ENCODE measurements around the gene HIVEP2. TPM values are rescaled to one million over a fixed set of nuclear protein-coding genes. Genes with fewer than 3 reads are reported as not detected.

Gene HIVEP2
- total and polyA plus RNA-seq, 9 donors: 8.4 to 58.9 (median 32.1) TPM

GRCh38 chr6:142860498-142860897, 84.5 kb downstream of the HIVEP2 start:
- no peak for DNase-seq
- H3K9me3 ChIP-seq: no peaks in the 10 kb centered on the region
- no peaks in the 10 kb centered on the region for H3K27me3 ChIP-seq
- WGBS, 3 donors: 95 to 98% (median 96%) methylated on average over 6 of the region's 6 CpGs
- H3K4me1 ChIP-seq (ENCODE audit: insufficient read depth): peaks cover 2% of the 10 kb centered on the region
- no peak overlapping the region for H3K4me3 ChIP-seq
- no peak overlapping the region for H3K27ac ChIP-seq
- intact Hi-C loops (cut with DNase I): no loop called here
- H3K36me3 ChIP-seq: no peaks in the 10 kb centered on the region
- no peak for TF ChIP-seq CTCF (IDR thresholded peaks at IDR 0.05)
- no peak for TF ChIP-seq POLR2A (IDR thresholded peaks at IDR 0.05)
- no peak for TF ChIP-seq EP300 (IDR thresholded peaks at IDR 0.05)

- no peak overlapping the region for H3K4me3 ChIP-seq
- WGBS, 3 donors: 68 to 84% (median 79%) methylated on average over 9 of the region's 9 CpGs
- no peaks in the 10 kb centered on the region for H3K9me3 ChIP-seq
- no peak overlapping the region for H3K27ac ChIP-seq
- no peak for TF ChIP-seq EP300 (IDR thresholded peaks at IDR 0.05)
- no peak for TF ChIP-seq CTCF (IDR thresholded peaks at IDR 0.05)
- TF ChIP-seq POLR2A (IDR thresholded peaks at IDR 0.05): no peak
- H3K4me1 ChIP-seq (ENCODE audit: insufficient read depth): peaks cover 8% of the 10 kb centered on the region
- intact Hi-C loops (cut with DNase I): no loop called here
- no peaks in the 10 kb centered on the region for H3K27me3 ChIP-seq
- H3K36me3 ChIP-seq: no peaks in the 10 kb centered on the region
- no peak for DNase-seq
Observed at GRCh38 chr6:142857796-142858555, 87.0 kb downstream of the HIVEP2 start.

- TF ChIP-seq POLR2A (IDR thresholded peaks at IDR 0.05) (no peak), EP300 (IDR thresholded peaks at IDR 0.05) (no peak), CTCF (IDR thresholded peaks at IDR 0.05) (no peak)
- no peak overlapping the region for H3K27ac ChIP-seq
- no peaks in the 10 kb centered on the region for H3K9me3 ChIP-seq
- H3K4me3 ChIP-seq: no peak overlapping the region
- DNase-seq: no peak
- 85 to 90% (median 86%) methylated on average over 7 of the region's 7 CpGs for whole genome bisulfite sequencing, 3 donors
- no peaks in the 10 kb centered on the region for H3K36me3 ChIP-seq
- peaks cover 8% of the 10 kb centered on the region for H3K4me1 ChIP-seq (ENCODE audit: insufficient read depth)
- no peaks in the 10 kb centered on the region for H3K27me3 ChIP-seq
- intact Hi-C loops (cut with DNase I): no loop called here
Observed at GRCh38 chr6:142857233-142857761, 87.7 kb downstream of the HIVEP2 start.

GRCh38 chr6:142856624-142857232, 88.2 kb downstream of the HIVEP2 start:
- H3K9me3 ChIP-seq: no peaks in the 10 kb centered on the region
- no peaks in the 10 kb centered on the region for H3K27me3 ChIP-seq
- WGBS, 3 donors: 89 to 91% (median 90%) methylated on average over 6 of the region's 6 CpGs
- TF ChIP-seq CTCF (IDR thresholded peaks at IDR 0.05): no peak
- TF ChIP-seq EP300 (IDR thresholded peaks at IDR 0.05): no peak
- H3K27ac ChIP-seq: no peak overlapping the region
- H3K36me3 ChIP-seq: no peaks in the 10 kb centered on the region
- DNase-seq: no peak
- intact Hi-C loops (cut with DNase I): no loop called here
- H3K4me1 ChIP-seq (ENCODE audit: insufficient read depth): peaks cover 8% of the 10 kb centered on the region
- no peak overlapping the region for H3K4me3 ChIP-seq
